ENCODE data around the gene CASP8. TPM values are rescaled to one million over a fixed set of nuclear protein-coding genes. Genes with fewer than 3 reads are reported as not detected.
"Not testable (repeated sequence)": the region's sequence is repeated elsewhere in the genome, so short reads cannot be mapped to it uniquely, and the experiment has no call there.

CASP8 gene
- total and polyA plus RNA-seq, 5 donors from 2014 or later, result 63.8 to 254 (median 96.1) TPM

DNA sequence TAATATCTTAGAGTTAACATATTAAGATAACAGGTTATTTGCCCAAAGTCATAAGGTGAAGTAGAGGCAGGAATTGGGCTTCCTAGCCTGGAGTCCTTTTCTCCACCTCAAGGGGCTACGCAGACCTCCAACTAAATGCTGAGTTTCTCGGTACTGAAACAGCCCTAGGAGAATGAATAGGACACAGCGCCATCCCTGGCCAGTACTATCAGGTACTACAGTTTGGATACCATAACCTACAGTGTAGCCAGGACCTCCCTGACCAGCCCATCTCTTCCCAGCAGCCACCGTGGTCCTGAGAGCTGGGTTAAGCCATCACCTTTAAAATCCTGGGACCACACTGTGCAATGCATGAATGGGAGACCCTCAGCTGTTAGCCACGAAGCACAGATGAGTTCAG, 15.7 kb downstream of the CASP8 start:
- Mint-ChIP-seq H3K4me3 (no peak overlapping the region), H3K27ac (peak overlapping the region in 2 of 3 donors; percentile 14 to 86), H3K4me1 (peaks cover 22 to 68% (median 55%) of the 10 kb centered on the region in 4 donors), H3K9me3 (peaks cover 0 to 3% (median 0%) of the 10 kb centered on the region in 7 donors), H3K27me3 (peaks cover 4% of the 10 kb centered on the region), H3K36me3 (peaks cover 74% of the 10 kb centered on the region)
- H3K27me3 ChIP-seq (ENCODE audit: control insufficient read depth, insufficient read depth, low read length), result no peaks in the 10 kb centered on the region
- no peaks in the 10 kb centered on the region for H3K9me3 ChIP-seq (ENCODE audit: control insufficient read depth in 2 of 2, low read length in 2 of 2)
- H3K36me3 ChIP-seq (ENCODE audit: control insufficient read depth, insufficient read depth, low read length), result peaks cover 96% of the 10 kb centered on the region
- DNase-seq, result no peak
- no peak overlapping the region for H3K4me3 ChIP-seq (ENCODE audit: low read depth, low read length)
- peak overlapping the region; percentile 18 for H3K27ac ChIP-seq (ENCODE audit: insufficient read depth, low read length, poor library complexity, severe bottlenecking)
- H3K4me1 ChIP-seq (ENCODE audit: control insufficient read depth, insufficient read depth, low read length, poor library complexity, severe bottlenecking), result peaks cover 28% of the 10 kb centered on the region
- peak; percentile 29 to 33 for ATAC-seq (ENCODE audit: low read depth in 2 of 2)

DNA sequence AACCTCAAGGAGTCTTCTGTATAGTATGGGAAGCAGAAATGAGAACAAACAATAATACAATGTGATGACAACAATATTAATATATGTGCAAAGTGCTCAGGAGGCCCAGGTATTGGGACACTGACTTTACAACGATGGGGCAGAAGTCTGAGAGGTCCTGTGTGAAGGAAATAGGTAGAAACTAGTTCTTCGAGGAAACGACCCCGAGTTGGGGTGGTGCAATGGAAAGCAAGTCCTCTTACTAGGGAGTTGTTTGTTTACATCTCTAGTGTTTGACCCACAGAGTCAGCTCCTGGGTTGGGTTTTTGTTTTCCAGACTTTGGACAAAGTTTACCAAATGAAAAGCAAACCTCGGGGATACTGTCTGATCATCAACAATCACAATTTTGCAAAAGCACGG, 16.2 kb downstream of the CASP8 start:
- H3K4me3 Mint-ChIP-seq, result no peak overlapping the region
- peaks cover 68% of the 10 kb centered on the region for H3K36me3 Mint-ChIP-seq
- H3K9me3 Mint-ChIP-seq, result peaks cover 0 to 3% (median 0%) of the 10 kb centered on the region in 7 donors
- Histone ChIP-seq H3K27ac (ENCODE audit: insufficient read depth, low read length, poor library complexity, severe bottlenecking) (peak overlapping the region; percentile 18), H3K4me1 (ENCODE audit: control insufficient read depth, insufficient read depth, low read length, poor library complexity, severe bottlenecking) (peaks cover 23% of the 10 kb centered on the region), H3K36me3 (ENCODE audit: control insufficient read depth, insufficient read depth, low read length) (peaks cover 95% of the 10 kb centered on the region), H3K4me3 (ENCODE audit: low read depth, low read length) (no peak overlapping the region), H3K9me3 (ENCODE audit: control insufficient read depth in 2 of 2, low read length in 2 of 2) (no peaks in the 10 kb centered on the region), H3K27me3 (ENCODE audit: control insufficient read depth, insufficient read depth, low read length) (no peaks in the 10 kb centered on the region)
- H3K27ac Mint-ChIP-seq, result peak overlapping the region in 2 of 3 donors; percentile 14 to 86
- H3K27me3 Mint-ChIP-seq, result peaks cover 4% of the 10 kb centered on the region
- H3K4me1 Mint-ChIP-seq, result peaks cover 22 to 62% (median 50%) of the 10 kb centered on the region in 4 donors
- ATAC-seq (ENCODE audit: low read depth in 2 of 2) (no peak), DNase-seq (no peak)

DNA sequence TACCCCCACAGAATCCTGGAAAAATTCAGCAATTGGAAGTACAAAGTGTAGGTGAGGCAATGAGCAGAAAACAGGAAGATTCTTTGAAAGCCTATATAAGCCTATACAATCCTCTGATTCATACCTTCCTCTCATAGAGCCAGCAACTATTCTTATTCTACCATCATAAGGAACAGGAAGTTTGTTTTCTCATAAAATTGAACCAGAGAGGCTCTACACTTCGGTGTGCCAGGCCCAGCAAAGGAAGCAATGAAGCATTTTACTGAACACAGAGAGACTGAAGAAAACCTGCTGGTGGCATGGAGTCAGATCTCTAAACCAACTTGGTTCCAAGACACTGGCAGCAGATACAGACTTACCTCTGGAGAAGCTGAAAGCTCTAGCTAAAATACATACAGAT, 18.7 kb downstream of the CASP8 start:
- peaks cover 4% of the 10 kb centered on the region for H3K27me3 Mint-ChIP-seq
- H3K36me3 Mint-ChIP-seq, result peaks cover 48% of the 10 kb centered on the region
- no peaks in the 10 kb centered on the region for H3K9me3 ChIP-seq (ENCODE audit: control insufficient read depth in 2 of 2, low read length in 2 of 2)
- DNase-seq, result no peak
- H3K4me3 Mint-ChIP-seq, result peak overlapping the region in 1 of 4 donors; percentile 47
- H3K4me3 ChIP-seq (ENCODE audit: low read depth, low read length), result no peak overlapping the region
- peak overlapping the region; percentile 45 to 80 (median 78) for H3K27ac Mint-ChIP-seq
- H3K27ac ChIP-seq (ENCODE audit: insufficient read depth, low read length, poor library complexity, severe bottlenecking), result no peak overlapping the region
- peaks cover 0 to 3% (median 0%) of the 10 kb centered on the region in 7 donors for H3K9me3 Mint-ChIP-seq
- no peaks in the 10 kb centered on the region for H3K4me1 ChIP-seq (ENCODE audit: control insufficient read depth, insufficient read depth, low read length, poor library complexity, severe bottlenecking)
- peaks cover 10 to 40% (median 32%) of the 10 kb centered on the region in 4 donors for H3K4me1 Mint-ChIP-seq
- ATAC-seq (ENCODE audit: low read depth in 2 of 2), result peak; percentile 16 to 19
- H3K36me3 ChIP-seq (ENCODE audit: control insufficient read depth, insufficient read depth, low read length), result peaks cover 72% of the 10 kb centered on the region
- no peaks in the 10 kb centered on the region for H3K27me3 ChIP-seq (ENCODE audit: control insufficient read depth, insufficient read depth, low read length)

DNA sequence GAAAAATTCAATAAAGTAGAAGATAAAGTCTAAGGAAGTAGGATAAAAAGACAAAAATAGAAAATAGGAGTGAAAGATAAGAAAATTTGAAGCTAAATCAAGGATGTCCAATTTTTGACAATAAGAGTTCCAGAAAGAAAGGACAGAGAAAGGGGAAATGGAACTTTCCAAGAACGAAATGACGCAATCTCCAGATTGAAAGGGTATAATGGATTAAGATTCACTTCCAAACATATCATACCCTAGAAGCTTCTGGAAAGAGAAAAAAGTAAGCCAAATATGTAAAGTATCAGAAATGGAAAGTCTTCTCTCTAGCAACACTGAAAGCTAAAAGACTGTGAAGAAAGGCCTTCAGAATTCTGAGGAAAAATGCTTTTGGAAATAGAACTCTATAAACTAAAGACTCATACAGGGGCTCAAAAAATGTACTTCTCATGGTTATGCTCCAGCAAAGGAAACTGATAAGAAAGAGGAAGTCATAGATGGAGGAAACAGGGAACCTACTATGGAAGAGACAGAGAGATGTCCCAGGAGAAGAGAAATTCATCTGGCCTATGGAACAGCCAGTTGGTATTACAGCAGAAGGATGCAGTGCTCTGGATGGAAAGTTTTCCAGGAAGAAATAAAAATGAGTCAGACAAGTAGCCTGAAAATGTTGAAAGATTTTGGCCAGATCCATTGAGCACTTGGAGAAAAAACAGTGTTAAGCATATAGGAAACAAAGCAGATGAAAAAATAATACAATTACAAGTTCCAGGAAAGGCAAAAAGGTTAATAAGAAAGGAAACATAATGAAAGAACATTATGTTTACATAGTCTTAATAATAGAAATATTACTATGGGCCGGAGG, 20.1 kb downstream of the CASP8 start:
- Mint-ChIP-seq H3K9me3 (peaks cover 0 to 3% (median 0%) of the 10 kb centered on the region in 7 donors), H3K27me3 (peaks cover 4% of the 10 kb centered on the region), H3K36me3 (peaks cover 47% of the 10 kb centered on the region), H3K27ac (peak overlapping the region; percentile 40 to 80 (median 75)), H3K4me1 (peaks cover 10 to 40% (median 32%) of the 10 kb centered on the region in 4 donors), H3K4me3 (peak overlapping the region in 1 of 4 donors; percentile 53)
- DNase-seq (no peak), ATAC-seq (ENCODE audit: low read depth in 2 of 2) (no peak)
- H3K4me1 ChIP-seq (ENCODE audit: control insufficient read depth, insufficient read depth, low read length, poor library complexity, severe bottlenecking), result no peaks in the 10 kb centered on the region
- no peak overlapping the region for H3K4me3 ChIP-seq (ENCODE audit: low read depth, low read length)
- no peaks in the 10 kb centered on the region for H3K9me3 ChIP-seq (ENCODE audit: control insufficient read depth in 2 of 2, low read length in 2 of 2)
- no peaks in the 10 kb centered on the region for H3K27me3 ChIP-seq (ENCODE audit: control insufficient read depth, insufficient read depth, low read length)
- H3K36me3 ChIP-seq (ENCODE audit: control insufficient read depth, insufficient read depth, low read length), result peaks cover 68% of the 10 kb centered on the region
- peak overlapping the region; percentile 41 for H3K27ac ChIP-seq (ENCODE audit: insufficient read depth, low read length, poor library complexity, severe bottlenecking)

DNA sequence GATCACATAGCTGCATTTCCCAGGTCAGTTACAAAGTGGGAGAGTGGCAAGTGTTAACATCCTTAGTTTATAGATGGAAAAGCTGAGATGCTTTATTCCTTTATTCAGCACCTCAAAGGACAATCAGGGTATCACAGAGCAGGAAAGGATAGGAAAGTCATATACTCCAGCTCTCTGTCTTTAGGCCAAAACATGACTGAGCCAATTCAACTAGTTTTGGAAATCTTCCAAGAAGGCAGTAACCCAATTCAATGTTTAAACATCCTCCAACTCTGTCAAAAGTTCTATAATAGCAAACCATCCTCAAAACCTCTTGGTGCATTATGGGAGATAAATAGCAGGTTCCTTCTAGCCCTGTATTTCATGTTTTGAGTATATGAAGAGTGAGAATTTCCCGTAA, 25.2 kb downstream of the CASP8 start:
- Histone ChIP-seq H3K4me3 (ENCODE audit: low read depth, low read length) (no peak overlapping the region), H3K27me3 (ENCODE audit: control insufficient read depth, insufficient read depth, low read length) (no peaks in the 10 kb centered on the region), H3K4me1 (ENCODE audit: control insufficient read depth, insufficient read depth, low read length, poor library complexity, severe bottlenecking) (no peaks in the 10 kb centered on the region), H3K27ac (ENCODE audit: insufficient read depth, low read length, poor library complexity, severe bottlenecking) (no peak overlapping the region), H3K9me3 (ENCODE audit: control insufficient read depth in 2 of 2, low read length in 2 of 2) (peaks cover 3 to 8% of the 10 kb centered on the region in 2 experiments), H3K36me3 (ENCODE audit: control insufficient read depth, insufficient read depth, low read length) (peaks cover 71% of the 10 kb centered on the region)
- Mint-ChIP-seq H3K27ac (peak overlapping the region in 1 of 3 donors; percentile 45), H3K27me3 (peaks cover 3% of the 10 kb centered on the region), H3K9me3 (peaks cover 0 to 13% (median 4%) of the 10 kb centered on the region in 7 donors), H3K4me1 (peaks cover 8 to 36% (median 16%) of the 10 kb centered on the region in 4 donors), H3K4me3 (no peak overlapping the region), H3K36me3 (peaks cover 57% of the 10 kb centered on the region)
- ATAC-seq (ENCODE audit: low read depth in 2 of 2), result no peak
- no peak for DNase-seq

DNA sequence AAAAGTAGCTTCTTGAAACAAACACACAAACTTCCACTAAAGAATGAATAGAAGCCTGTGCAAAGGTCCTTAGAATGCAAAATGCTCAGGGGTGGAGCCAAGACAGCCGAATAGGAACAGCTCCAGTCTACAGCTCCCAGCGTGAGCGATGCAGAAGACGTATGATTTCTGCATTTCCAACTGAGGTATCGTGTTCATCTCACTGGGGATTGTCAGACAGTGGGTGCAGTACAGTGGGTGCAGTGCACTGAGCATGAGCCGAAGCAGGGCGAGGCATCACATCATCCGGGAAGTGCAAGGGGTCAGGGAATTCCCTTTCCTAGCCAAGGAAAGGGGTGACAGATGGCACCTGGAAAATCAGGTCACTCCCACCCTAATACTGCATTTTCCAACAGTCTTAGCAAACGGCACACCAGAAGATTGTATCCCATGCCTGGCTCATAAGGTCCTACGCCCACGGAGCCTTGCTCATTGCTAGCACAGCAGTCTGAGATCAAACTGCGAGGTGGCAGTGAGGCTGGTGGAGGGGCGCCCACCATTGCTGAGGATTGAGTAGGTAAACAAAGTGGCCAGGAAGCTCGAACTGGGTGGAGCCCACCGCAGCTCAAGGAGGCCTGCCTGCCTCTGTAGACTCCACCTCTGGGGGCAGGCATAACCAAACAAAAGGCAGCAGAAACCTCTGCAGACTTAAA, 30.3 kb downstream of the CASP8 start:
- H3K4me3 Mint-ChIP-seq; H3K4me1 ChIP-seq (ENCODE audit: control insufficient read depth, insufficient read depth, low read length, poor library complexity, severe bottlenecking); H3K4me3 ChIP-seq (ENCODE audit: low read depth, low read length); DNase-seq; H3K9me3 ChIP-seq (ENCODE audit: control insufficient read depth in 2 of 2, low read length in 2 of 2); H3K27ac Mint-ChIP-seq; H3K27me3 ChIP-seq (ENCODE audit: control insufficient read depth, insufficient read depth, low read length); H3K27me3 Mint-ChIP-seq; H3K27ac ChIP-seq (ENCODE audit: insufficient read depth, low read length, poor library complexity, severe bottlenecking); ATAC-seq (ENCODE audit: low read depth in 2 of 2): not testable (repeated sequence)
- H3K36me3 Mint-ChIP-seq, result peaks cover 64% of the 10 kb centered on the region
- H3K9me3 Mint-ChIP-seq, result peaks cover 0 to 49% (median 19%) of the 10 kb centered on the region in 7 donors
- H3K36me3 ChIP-seq (ENCODE audit: control insufficient read depth, insufficient read depth, low read length), result peaks cover 51% of the 10 kb centered on the region
- H3K4me1 Mint-ChIP-seq, result peaks cover 5 to 27% (median 9%) of the 10 kb centered on the region in 4 donors

DNA sequence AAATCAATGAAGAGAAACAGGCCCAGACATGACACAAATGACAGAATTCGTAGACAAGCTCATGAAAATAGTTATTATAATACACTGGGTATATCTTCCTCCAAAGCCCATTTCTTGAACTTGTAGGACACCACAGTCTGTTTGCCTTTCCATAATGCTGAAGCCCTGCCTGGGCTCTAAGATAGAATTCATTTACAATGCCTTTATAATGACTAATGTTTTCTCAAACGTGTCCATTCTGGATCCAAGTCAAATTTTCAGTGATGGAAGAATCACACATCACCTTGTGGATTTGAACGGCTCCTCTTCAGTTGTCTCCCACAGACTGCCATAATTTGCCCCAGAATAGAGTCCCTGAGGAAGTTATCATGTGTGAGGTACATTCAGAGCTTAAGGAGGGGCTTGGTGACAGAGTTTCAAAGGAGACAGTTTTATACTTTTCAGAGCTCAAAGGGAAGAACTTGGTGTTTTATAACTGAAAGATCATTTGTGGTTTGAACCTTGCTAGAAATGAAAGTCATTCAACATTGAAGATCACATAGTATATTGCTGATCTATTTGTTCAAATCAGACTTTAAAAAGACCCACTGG, 38.2 kb downstream of the CASP8 start:
- Mint-ChIP-seq H3K36me3 (peaks cover 46% of the 10 kb centered on the region), H3K27me3 (no peaks in the 10 kb centered on the region)

More for the DNA sequence above, 38.2 kb downstream of the CASP8 start:
- H3K27me3 ChIP-seq (ENCODE audit: control insufficient read depth, insufficient read depth, low read length), result no peaks in the 10 kb centered on the region
- DNase-seq (no peak), ATAC-seq (ENCODE audit: low read depth in 2 of 2) (peak in 1 of 2 donors; percentile 42)
- no peak overlapping the region for H3K4me3 ChIP-seq (ENCODE audit: low read depth, low read length)
- H3K9me3 ChIP-seq (ENCODE audit: control insufficient read depth in 2 of 2, low read length in 2 of 2), result peaks cover 12 to 14% of the 10 kb centered on the region in 2 experiments
- Mint-ChIP-seq H3K4me1 (peaks cover 0 to 21% (median 5%) of the 10 kb centered on the region in 4 donors), H3K27ac (peak overlapping the region in 1 of 3 donors; percentile 36), H3K4me3 (no peak overlapping the region), H3K9me3 (peaks cover 2 to 58% (median 16%) of the 10 kb centered on the region in 7 donors)
- H3K36me3 ChIP-seq (ENCODE audit: control insufficient read depth, insufficient read depth, low read length), result no peaks in the 10 kb centered on the region
- no peak overlapping the region for H3K27ac ChIP-seq (ENCODE audit: insufficient read depth, low read length, poor library complexity, severe bottlenecking)
- H3K4me1 ChIP-seq (ENCODE audit: control insufficient read depth, insufficient read depth, low read length, poor library complexity, severe bottlenecking), result no peaks in the 10 kb centered on the region
